ENCODE measurements around the gene MBD5. TPM values are rescaled to one million over a fixed set of nuclear protein-coding genes. Genes with fewer than 3 reads are reported as not detected.

The MBD5 gene
- total RNA-seq, 1 experiment from 2014 or later = 7.0 TPM

GRCh38 chr2:148244593-148245292 is 223.9 kb downstream of the MBD5 start:
- Histone ChIP-seq H3K36me3 (replicated peaks; ENCODE audit: control insufficient read depth, insufficient read depth, low read length) (no peaks in the 10 kb centered on the region), H3K4me3 (ENCODE audit: insufficient read depth, low read depth, low read length) (no peak overlapping the region), H3K27me3 (ENCODE audit: control insufficient read depth, insufficient read depth, low read length) (no peaks in the 10 kb centered on the region)
- no peak for DNase-seq

GRCh38 chr2:148251993-148252392 is 231.1 kb downstream of the MBD5 start:
- H3K27me3 ChIP-seq (ENCODE audit: control insufficient read depth, insufficient read depth, low read length) = no peaks in the 10 kb centered on the region
- no peaks in the 10 kb centered on the region; the same call in 1 of the 2 replicates for H3K36me3 ChIP-seq (replicated peaks; ENCODE audit: control insufficient read depth, insufficient read depth, low read length)
- no peak overlapping the region for H3K4me3 ChIP-seq (ENCODE audit: insufficient read depth, low read depth, low read length)
- DNase-seq = no peak

GRCh38 chr2:148252646-148253045 is 231.8 kb downstream of the MBD5 start:
- no peak overlapping the region for H3K4me3 ChIP-seq (ENCODE audit: insufficient read depth, low read depth, low read length)
- no peaks in the 10 kb centered on the region; the same call in 1 of the 2 replicates for H3K36me3 ChIP-seq (replicated peaks; ENCODE audit: control insufficient read depth, insufficient read depth, low read length)
- H3K27me3 ChIP-seq (ENCODE audit: control insufficient read depth, insufficient read depth, low read length) = no peaks in the 10 kb centered on the region
- no peak for DNase-seq

GRCh38 chr2:148253685-148254084 is 232.8 kb downstream of the MBD5 start:
- no peak for DNase-seq
- Histone ChIP-seq H3K27me3 (ENCODE audit: control insufficient read depth, insufficient read depth, low read length) (no peaks in the 10 kb centered on the region), H3K36me3 (replicated peaks; ENCODE audit: control insufficient read depth, insufficient read depth, low read length) (no peaks in the 10 kb centered on the region; the same call in 1 of the 2 replicates), H3K4me3 (ENCODE audit: insufficient read depth, low read depth, low read length) (no peak overlapping the region)

- Histone ChIP-seq H3K27me3 (ENCODE audit: control insufficient read depth, insufficient read depth, low read length) (no peaks in the 10 kb centered on the region), H3K36me3 (replicated peaks; ENCODE audit: control insufficient read depth, insufficient read depth, low read length) (no peaks in the 10 kb centered on the region; the same call in 1 of the 2 replicates), H3K4me3 (ENCODE audit: insufficient read depth, low read depth, low read length) (no peak overlapping the region)
- DNase-seq = no peak
Observed at GRCh38 chr2:148255929-148256328, 235.0 kb downstream of the MBD5 start.

GRCh38 chr2:148257276-148257675 is 236.4 kb downstream of the MBD5 start:
- no peaks in the 10 kb centered on the region for H3K27me3 ChIP-seq (ENCODE audit: control insufficient read depth, insufficient read depth, low read length)
- no peaks in the 10 kb centered on the region; the same call in 1 of the 2 replicates for H3K36me3 ChIP-seq (replicated peaks; ENCODE audit: control insufficient read depth, insufficient read depth, low read length)
- DNase-seq = no peak
- H3K4me3 ChIP-seq (ENCODE audit: insufficient read depth, low read depth, low read length) = no peak overlapping the region

- Histone ChIP-seq H3K36me3 (replicated peaks; ENCODE audit: control insufficient read depth, insufficient read depth, low read length) (no peaks in the 10 kb centered on the region; the same call in 1 of the 2 replicates), H3K27me3 (ENCODE audit: control insufficient read depth, insufficient read depth, low read length) (no peaks in the 10 kb centered on the region), H3K4me3 (ENCODE audit: insufficient read depth, low read depth, low read length) (no peak overlapping the region)
- no peak for DNase-seq
Observed at GRCh38 chr2:148258124-148258523, 237.2 kb downstream of the MBD5 start.

- no peaks in the 10 kb centered on the region; the same call in 1 of the 2 replicates for H3K36me3 ChIP-seq (replicated peaks; ENCODE audit: control insufficient read depth, insufficient read depth, low read length)
- DNase-seq = no peak
- H3K27me3 ChIP-seq (ENCODE audit: control insufficient read depth, insufficient read depth, low read length) = no peaks in the 10 kb centered on the region
- H3K4me3 ChIP-seq (ENCODE audit: insufficient read depth, low read depth, low read length) = no peak overlapping the region
Observed at GRCh38 chr2:148259674-148260073, 238.8 kb downstream of the MBD5 start.

GRCh38 chr2:148263890-148264289 is 243.0 kb downstream of the MBD5 start:
- H3K36me3 ChIP-seq (replicated peaks; ENCODE audit: control insufficient read depth, insufficient read depth, low read length) = no peaks in the 10 kb centered on the region
- H3K4me3 ChIP-seq (ENCODE audit: insufficient read depth, low read depth, low read length) = no peak overlapping the region
- no peaks in the 10 kb centered on the region for H3K27me3 ChIP-seq (ENCODE audit: control insufficient read depth, insufficient read depth, low read length)
- no peak for DNase-seq

- no peaks in the 10 kb centered on the region for H3K36me3 ChIP-seq (replicated peaks; ENCODE audit: control insufficient read depth, insufficient read depth, low read length)
- no peaks in the 10 kb centered on the region for H3K27me3 ChIP-seq (ENCODE audit: control insufficient read depth, insufficient read depth, low read length)
- no peak for DNase-seq
- no peak overlapping the region for H3K4me3 ChIP-seq (ENCODE audit: insufficient read depth, low read depth, low read length)
Observed at GRCh38 chr2:148273158-148273691, 252.3 kb downstream of the MBD5 start.

- Histone ChIP-seq H3K27me3 (ENCODE audit: control insufficient read depth, insufficient read depth, low read length) (no peaks in the 10 kb centered on the region), H3K4me3 (ENCODE audit: insufficient read depth, low read depth, low read length) (no peak overlapping the region), H3K36me3 (replicated peaks; ENCODE audit: control insufficient read depth, insufficient read depth, low read length) (no peaks in the 10 kb centered on the region)
- no peak for DNase-seq
Observed at GRCh38 chr2:148279216-148279615, 258.3 kb downstream of the MBD5 start.

- H3K27me3 ChIP-seq (ENCODE audit: control insufficient read depth, insufficient read depth, low read length) = no peaks in the 10 kb centered on the region
- no peaks in the 10 kb centered on the region for H3K36me3 ChIP-seq (replicated peaks; ENCODE audit: control insufficient read depth, insufficient read depth, low read length)
- no peak for DNase-seq
- H3K4me3 ChIP-seq (ENCODE audit: insufficient read depth, low read depth, low read length) = no peak overlapping the region
Observed at GRCh38 chr2:148282201-148282600, 261.3 kb downstream of the MBD5 start.

- no peak for DNase-seq
- H3K27me3 ChIP-seq (ENCODE audit: control insufficient read depth, insufficient read depth, low read length) = no peaks in the 10 kb centered on the region
- H3K4me3 ChIP-seq (ENCODE audit: insufficient read depth, low read depth, low read length) = no peak overlapping the region
- H3K36me3 ChIP-seq (replicated peaks; ENCODE audit: control insufficient read depth, insufficient read depth, low read length) = no peaks in the 10 kb centered on the region
Observed at GRCh38 chr2:148292431-148292830, 271.5 kb downstream of the MBD5 start.

GRCh38 chr2:148298196-148298595 is 277.3 kb downstream of the MBD5 start:
- no peaks in the 10 kb centered on the region for H3K27me3 ChIP-seq (ENCODE audit: control insufficient read depth, insufficient read depth, low read length)
- no peaks in the 10 kb centered on the region for H3K36me3 ChIP-seq (replicated peaks; ENCODE audit: control insufficient read depth, insufficient read depth, low read length)
- H3K4me3 ChIP-seq (ENCODE audit: insufficient read depth, low read depth, low read length) = no peak overlapping the region
- DNase-seq = no peak

GRCh38 chr2:148299616-148300015 is 278.7 kb downstream of the MBD5 start:
- Histone ChIP-seq H3K36me3 (replicated peaks; ENCODE audit: control insufficient read depth, insufficient read depth, low read length) (no peaks in the 10 kb centered on the region), H3K27me3 (ENCODE audit: control insufficient read depth, insufficient read depth, low read length) (no peaks in the 10 kb centered on the region), H3K4me3 (ENCODE audit: insufficient read depth, low read depth, low read length) (no peak overlapping the region)
- DNase-seq = no peak
